ENCODE data around the gene FGF14. TPM values are rescaled to one million over a fixed set of nuclear protein-coding genes. Genes with fewer than 3 reads are reported as not detected.

The FGF14 gene
- total and polyA plus RNA-seq, 8 donors = 0.42 to 2.4 (median 1.1) TPM

GRCh38 chr13:101712026-101712348, 689.9 kb downstream of the FGF14 start:
- 58 to 65% methylated on average over 2 of the region's 2 CpGs for WGBS, 2 donors
- no peaks in the 10 kb centered on the region for H3K4me1 ChIP-seq
- H3K36me3 ChIP-seq = no peaks in the 10 kb centered on the region
- no peak for FAIRE-seq
- H3K4me3 ChIP-seq = no peak overlapping the region
- H3K27me3 ChIP-seq = no peaks in the 10 kb centered on the region
- DNase-seq = no peak
- H3K9me3 ChIP-seq = no peaks in the 10 kb centered on the region
- no peak overlapping the region for H3K27ac ChIP-seq
- TF ChIP-seq, protein P1, sequence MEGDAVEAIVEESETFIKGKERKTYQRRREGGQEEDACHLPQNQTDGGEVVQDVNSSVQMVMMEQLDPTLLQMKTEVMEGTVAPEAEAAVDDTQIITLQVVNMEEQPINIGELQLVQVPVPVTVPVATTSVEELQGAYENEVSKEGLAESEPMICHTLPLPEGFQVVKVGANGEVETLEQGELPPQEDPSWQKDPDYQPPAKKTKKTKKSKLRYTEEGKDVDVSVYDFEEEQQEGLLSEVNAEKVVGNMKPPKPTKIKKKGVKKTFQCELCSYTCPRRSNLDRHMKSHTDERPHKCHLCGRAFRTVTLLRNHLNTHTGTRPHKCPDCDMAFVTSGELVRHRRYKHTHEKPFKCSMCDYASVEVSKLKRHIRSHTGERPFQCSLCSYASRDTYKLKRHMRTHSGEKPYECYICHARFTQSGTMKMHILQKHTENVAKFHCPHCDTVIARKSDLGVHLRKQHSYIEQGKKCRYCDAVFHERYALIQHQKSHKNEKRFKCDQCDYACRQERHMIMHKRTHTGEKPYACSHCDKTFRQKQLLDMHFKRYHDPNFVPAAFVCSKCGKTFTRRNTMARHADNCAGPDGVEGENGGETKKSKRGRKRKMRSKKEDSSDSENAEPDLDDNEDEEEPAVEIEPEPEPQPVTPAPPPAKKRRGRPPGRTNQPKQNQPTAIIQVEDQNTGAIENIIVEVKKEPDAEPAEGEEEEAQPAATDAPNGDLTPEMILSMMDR (IDR thresholded peaks at IDR 0.05) = no peak
- intact Hi-C loops (cut with DNase I) = no loop called here
- no peak for ATAC-seq

- intact Hi-C loops (cut with DNase I) = no loop called here
- no peaks in the 10 kb centered on the region for H3K36me3 ChIP-seq
- no peak overlapping the region for H3K4me3 ChIP-seq
- no peak for DNase-seq
- no peaks in the 10 kb centered on the region for H3K27me3 ChIP-seq
- TF ChIP-seq, protein P1 (IDR thresholded peaks at IDR 0.05) = no peak
- H3K9me3 ChIP-seq = no peaks in the 10 kb centered on the region
- H3K27ac ChIP-seq = no peak overlapping the region
- WGBS, 2 donors = 61 to 80% methylated on average over 2 of the region's 2 CpGs
- no peak for FAIRE-seq
- no peaks in the 10 kb centered on the region for H3K4me1 ChIP-seq
- no peak for ATAC-seq
Measured at GRCh38 chr13:101711307-101712025, 690.4 kb downstream of the FGF14 start.

DNA sequence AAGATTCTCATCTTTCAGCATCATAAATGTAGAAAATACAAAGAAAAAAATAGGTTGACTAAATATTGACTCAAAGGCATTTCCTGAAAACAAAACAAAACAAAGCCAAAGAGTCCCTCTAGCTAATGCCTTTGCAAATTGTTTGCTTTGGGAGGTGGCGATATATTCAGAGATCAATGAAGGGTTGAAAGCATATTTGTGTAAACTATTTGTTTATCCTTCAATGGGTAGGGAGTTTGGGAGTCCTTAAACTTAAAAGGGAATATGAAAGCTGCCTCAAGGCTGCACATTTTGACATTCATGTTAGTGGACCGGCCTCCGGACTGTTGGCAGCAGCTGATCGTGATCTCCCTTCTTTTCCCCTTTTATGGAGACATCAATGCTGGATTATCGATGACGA, 691.9 kb downstream of the FGF14 start:
- H3K9me3 ChIP-seq = no peaks in the 10 kb centered on the region
- no peak overlapping the region for H3K4me3 ChIP-seq
- H3K36me3 ChIP-seq = no peaks in the 10 kb centered on the region
- FAIRE-seq (no peak), ATAC-seq (no peak), DNase-seq (no peak)
- 48 to 60% methylated on average over 6 of the region's 6 CpGs for WGBS, 2 donors
- no peaks in the 10 kb centered on the region for H3K27me3 ChIP-seq
- no peak overlapping the region for H3K27ac ChIP-seq
- TF ChIP-seq, protein P1 (IDR thresholded peaks at IDR 0.05) = no peak
- no peaks in the 10 kb centered on the region for H3K4me1 ChIP-seq
- intact Hi-C loops (cut with DNase I) = no loop called here

- H3K27me3 ChIP-seq = no peaks in the 10 kb centered on the region
- FAIRE-seq (no peak), ATAC-seq (no peak), DNase-seq (no peak)
- no peaks in the 10 kb centered on the region for H3K9me3 ChIP-seq
- intact Hi-C loops (cut with DNase I) = no loop called here
- H3K4me3 ChIP-seq = no peak overlapping the region
- H3K36me3 ChIP-seq = no peaks in the 10 kb centered on the region
- 76 to 85% methylated on average over 1 of the region's 1 CpG for WGBS, 2 donors
- no peaks in the 10 kb centered on the region for H3K4me1 ChIP-seq
- H3K27ac ChIP-seq = no peak overlapping the region
- TF ChIP-seq, protein P1 (IDR thresholded peaks at IDR 0.05) = no peak
Measured at GRCh38 chr13:101708115-101708514, 693.7 kb downstream of the FGF14 start.

DNA sequence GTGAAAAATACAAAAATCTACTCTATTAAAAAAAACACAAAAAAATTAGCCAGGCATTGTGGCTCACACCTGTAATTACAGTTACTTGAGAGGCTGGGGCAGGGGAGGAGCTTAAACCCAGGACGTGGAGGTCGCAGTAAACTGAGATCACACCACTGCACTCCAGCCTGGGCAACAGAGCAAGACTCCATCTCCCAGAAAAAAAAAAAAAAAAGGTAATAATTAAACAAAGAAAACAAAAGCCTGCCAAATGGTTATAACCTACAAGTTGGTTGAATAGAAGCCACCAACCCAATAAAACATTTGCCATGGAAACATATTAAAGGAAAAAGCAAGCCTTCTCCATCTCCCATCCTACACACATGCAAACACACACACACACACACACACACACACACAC, 694.2 kb downstream of the FGF14 start:
- Histone ChIP-seq H3K4me1 (no peaks in the 10 kb centered on the region), H3K27ac (no peak overlapping the region), H3K36me3 (no peaks in the 10 kb centered on the region), H3K27me3 (no peaks in the 10 kb centered on the region), H3K4me3 (no peak overlapping the region), H3K9me3 (no peaks in the 10 kb centered on the region)
- ATAC-seq (no peak), DNase-seq (no peak), FAIRE-seq (no peak)
- 55 to 84% methylated on average over 2 of the region's 2 CpGs for WGBS, 2 donors
- TF ChIP-seq, protein P1 (IDR thresholded peaks at IDR 0.05) = no peak
- intact Hi-C loops (cut with DNase I) = no loop called here
